Activated CD4-positive, alpha-beta T cell treated with anti-CD3 and anti-CD28 coated beads, Interleukin-2, amount 10 ng/mL, durations not matched to agents 24 days and 14 days (primary cell): ENCODE results near the gene APOL4. TPM values are rescaled to one million over a fixed set of nuclear protein-coding genes. Genes with fewer than 3 reads are reported as not detected.

Experiments
- DNase-seq: peaks from one replicate; pipeline ENCODE4 v3.0.0; 2022
- H3K27ac Mint-ChIP-seq: one replicate; pipeline ENCODE4 v1.8.0; 2022; ENCODE audit warnings: mild to moderate bottlenecking, mixed read lengths
- H3K27me3 Mint-ChIP-seq: one replicate; pipeline ENCODE4 v1.8.0; 2022; ENCODE audit warnings: mixed read lengths
- H3K36me3 Mint-ChIP-seq: one replicate; pipeline ENCODE4 v1.8.0; 2022; ENCODE audit warnings: low read depth, mild to moderate bottlenecking, mixed read lengths
- H3K4me1 Mint-ChIP-seq: one replicate; pipeline ENCODE4 v1.8.0; 2021; ENCODE audit warnings: mixed read lengths
- H3K4me3 Mint-ChIP-seq: one replicate; pipeline ENCODE4 v1.8.0; 2022; ENCODE audit warnings: mild to moderate bottlenecking, moderate library complexity, mixed read lengths
- H3K9me3 Mint-ChIP-seq: one replicate; pipeline ENCODE4 v1.8.0; 2021; ENCODE audit warnings: mixed read lengths
- intact Hi-C: fragments of 100-400 bp; cut with micrococcal nuclease; formaldehyde crosslinking; loops from one replicate; pipeline ENCODE4 v1.15.1; 2023
- total RNA-seq: library from RNA; stranded (reverse); gene quantifications from 2 replicates; pipeline ENCODE4 v1.2.3, GENCODE V29; 2022

Gene APOL4
- total RNA-seq, 1 donor from 2014 or later: not detected

GRCh38 chr22:36226189-36226588 lies 24.6 kb upstream of the APOL4 start:
- intact Hi-C loops: no loop called here
- DNase-seq: no peak
- Mint-ChIP-seq H3K36me3 (peaks cover 48% of the 10 kb centered on the region), H3K9me3 (no peaks in the 10 kb centered on the region), H3K4me1 (peaks cover 8% of the 10 kb centered on the region), H3K4me3 (no peak overlapping the region), H3K27me3 (no peaks in the 10 kb centered on the region), H3K27ac (no peak overlapping the region)

GRCh38 chr22:36225333-36225922 lies 23.8 kb upstream of the APOL4 start:
- no peak overlapping the region for H3K27ac Mint-ChIP-seq
- intact Hi-C loops: no loop called here
- peaks cover 8% of the 10 kb centered on the region for H3K4me1 Mint-ChIP-seq
- no peak overlapping the region for H3K4me3 Mint-ChIP-seq
- H3K9me3 Mint-ChIP-seq: no peaks in the 10 kb centered on the region
- no peak for DNase-seq
- peaks cover 2% of the 10 kb centered on the region for H3K27me3 Mint-ChIP-seq
- peaks cover 40% of the 10 kb centered on the region for H3K36me3 Mint-ChIP-seq

- intact Hi-C loops: no loop called here
- DNase-seq: no peak
- no peak overlapping the region for H3K27ac Mint-ChIP-seq
- H3K36me3 Mint-ChIP-seq: peaks cover 31% of the 10 kb centered on the region
- H3K27me3 Mint-ChIP-seq: peaks cover 7% of the 10 kb centered on the region
- H3K9me3 Mint-ChIP-seq: no peaks in the 10 kb centered on the region
- H3K4me3 Mint-ChIP-seq: no peak overlapping the region
- H3K4me1 Mint-ChIP-seq: peaks cover 7% of the 10 kb centered on the region
These were observed 22.6 kb upstream of the APOL4 start for GRCh38 chr22:36224245-36224644.

- Mint-ChIP-seq H3K9me3 (no peaks in the 10 kb centered on the region), H3K4me1 (peaks cover 7% of the 10 kb centered on the region), H3K27me3 (peaks cover 13% of the 10 kb centered on the region), H3K27ac (no peak overlapping the region), H3K36me3 (peaks cover 24% of the 10 kb centered on the region), H3K4me3 (no peak overlapping the region)
- DNase-seq: no peak
- intact Hi-C loops: no loop called here
These were observed 21.9 kb upstream of the APOL4 start for GRCh38 chr22:36223504-36223903.

GRCh38 chr22:36222887-36223450 lies 21.4 kb upstream of the APOL4 start:
- no peak overlapping the region for H3K27ac Mint-ChIP-seq
- DNase-seq: no peak

GRCh38 chr22:36221799-36222751 lies 20.5 kb upstream of the APOL4 start:
- Mint-ChIP-seq H3K4me3 (no peak overlapping the region), H3K36me3 (peaks cover 15% of the 10 kb centered on the region), H3K27ac (no peak overlapping the region), H3K27me3 (peaks cover 25% of the 10 kb centered on the region), H3K4me1 (peaks cover 7% of the 10 kb centered on the region), H3K9me3 (no peaks in the 10 kb centered on the region)
- DNase-seq: peak; percentile 84
- intact Hi-C loops: no loop called here

More at GRCh38 chr22:36222887-36223450, 21.4 kb upstream of the APOL4 start:
- intact Hi-C loops: no loop called here
- H3K27me3 Mint-ChIP-seq: peaks cover 19% of the 10 kb centered on the region
- H3K4me1 Mint-ChIP-seq: peaks cover 7% of the 10 kb centered on the region
- peaks cover 21% of the 10 kb centered on the region for H3K36me3 Mint-ChIP-seq
- H3K9me3 Mint-ChIP-seq: no peaks in the 10 kb centered on the region
- H3K4me3 Mint-ChIP-seq: no peak overlapping the region

GRCh38 chr22:36220451-36220921 lies 18.9 kb upstream of the APOL4 start:
- Mint-ChIP-seq H3K4me1 (peaks cover 7% of the 10 kb centered on the region), H3K9me3 (no peaks in the 10 kb centered on the region), H3K36me3 (peaks cover 6% of the 10 kb centered on the region), H3K4me3 (no peak overlapping the region), H3K27me3 (peaks cover 37% of the 10 kb centered on the region), H3K27ac (no peak overlapping the region)
- intact Hi-C loops: no loop called here
- DNase-seq: no peak

GRCh38 chr22:36218648-36219193 lies 17.1 kb upstream of the APOL4 start:
- intact Hi-C loops: no loop called here
- Mint-ChIP-seq H3K9me3 (no peaks in the 10 kb centered on the region), H3K27ac (no peak overlapping the region), H3K27me3 (peaks cover 48% of the 10 kb centered on the region), H3K4me1 (peaks cover 7% of the 10 kb centered on the region), H3K4me3 (no peak overlapping the region), H3K36me3 (no peaks in the 10 kb centered on the region)
- DNase-seq: no peak

GRCh38 chr22:36215981-36216380 lies 14.4 kb upstream of the APOL4 start:
- Mint-ChIP-seq H3K4me3 (no peak overlapping the region), H3K27me3 (peaks cover 69% of the 10 kb centered on the region)

GRCh38 chr22:36213586-36213985 lies 12.0 kb upstream of the APOL4 start:
- Mint-ChIP-seq H3K27me3 (peaks cover 75% of the 10 kb centered on the region), H3K27ac (no peak overlapping the region), H3K9me3 (peaks cover 4% of the 10 kb centered on the region), H3K4me3 (no peak overlapping the region), H3K36me3 (peaks cover 3% of the 10 kb centered on the region), H3K4me1 (peaks cover 5% of the 10 kb centered on the region)
- intact Hi-C loops: no loop called here
- DNase-seq: no peak

More at GRCh38 chr22:36215981-36216380, 14.4 kb upstream of the APOL4 start:
- no peak for DNase-seq
- Mint-ChIP-seq H3K36me3 (no peaks in the 10 kb centered on the region), H3K9me3 (no peaks in the 10 kb centered on the region), H3K4me1 (peaks cover 3% of the 10 kb centered on the region), H3K27ac (no peak overlapping the region)
- intact Hi-C loops: no loop called here

- DNase-seq: no peak
- Mint-ChIP-seq H3K4me3 (no peak overlapping the region), H3K36me3 (peaks cover 3% of the 10 kb centered on the region), H3K27ac (no peak overlapping the region), H3K4me1 (peaks cover 5% of the 10 kb centered on the region), H3K9me3 (peaks cover 4% of the 10 kb centered on the region), H3K27me3 (peaks cover 71% of the 10 kb centered on the region)
- intact Hi-C loops: no loop called here
These were observed 11.3 kb upstream of the APOL4 start for GRCh38 chr22:36212901-36213300.

GRCh38 chr22:36211237-36211861 lies 9.7 kb upstream of the APOL4 start:
- peaks cover 3% of the 10 kb centered on the region for H3K36me3 Mint-ChIP-seq
- H3K4me1 Mint-ChIP-seq: peaks cover 5% of the 10 kb centered on the region
- H3K27me3 Mint-ChIP-seq: peaks cover 63% of the 10 kb centered on the region
- intact Hi-C loops: no loop called here
- H3K4me3 Mint-ChIP-seq: no peak overlapping the region
- H3K9me3 Mint-ChIP-seq: peaks cover 4% of the 10 kb centered on the region
- H3K27ac Mint-ChIP-seq: no peak overlapping the region
- DNase-seq: no peak

GRCh38 chr22:36210224-36210623 lies 8.6 kb upstream of the APOL4 start:
- H3K27me3 Mint-ChIP-seq: peaks cover 53% of the 10 kb centered on the region
- H3K27ac Mint-ChIP-seq: no peak overlapping the region
- H3K9me3 Mint-ChIP-seq: peaks cover 4% of the 10 kb centered on the region
- no peak for DNase-seq
- no peak overlapping the region for H3K4me3 Mint-ChIP-seq
- peaks cover 5% of the 10 kb centered on the region for H3K4me1 Mint-ChIP-seq
- H3K36me3 Mint-ChIP-seq: peaks cover 3% of the 10 kb centered on the region
- intact Hi-C loops: no loop called here
